Measurements from ENCODE around the gene VPS37D. TPM values are rescaled to one million over a fixed set of nuclear protein-coding genes. Genes with fewer than 3 reads are reported as not detected.

The VPS37D gene
- total RNA-seq, 1 experiment from 2014 or later = 0.85 TPM

DNA sequence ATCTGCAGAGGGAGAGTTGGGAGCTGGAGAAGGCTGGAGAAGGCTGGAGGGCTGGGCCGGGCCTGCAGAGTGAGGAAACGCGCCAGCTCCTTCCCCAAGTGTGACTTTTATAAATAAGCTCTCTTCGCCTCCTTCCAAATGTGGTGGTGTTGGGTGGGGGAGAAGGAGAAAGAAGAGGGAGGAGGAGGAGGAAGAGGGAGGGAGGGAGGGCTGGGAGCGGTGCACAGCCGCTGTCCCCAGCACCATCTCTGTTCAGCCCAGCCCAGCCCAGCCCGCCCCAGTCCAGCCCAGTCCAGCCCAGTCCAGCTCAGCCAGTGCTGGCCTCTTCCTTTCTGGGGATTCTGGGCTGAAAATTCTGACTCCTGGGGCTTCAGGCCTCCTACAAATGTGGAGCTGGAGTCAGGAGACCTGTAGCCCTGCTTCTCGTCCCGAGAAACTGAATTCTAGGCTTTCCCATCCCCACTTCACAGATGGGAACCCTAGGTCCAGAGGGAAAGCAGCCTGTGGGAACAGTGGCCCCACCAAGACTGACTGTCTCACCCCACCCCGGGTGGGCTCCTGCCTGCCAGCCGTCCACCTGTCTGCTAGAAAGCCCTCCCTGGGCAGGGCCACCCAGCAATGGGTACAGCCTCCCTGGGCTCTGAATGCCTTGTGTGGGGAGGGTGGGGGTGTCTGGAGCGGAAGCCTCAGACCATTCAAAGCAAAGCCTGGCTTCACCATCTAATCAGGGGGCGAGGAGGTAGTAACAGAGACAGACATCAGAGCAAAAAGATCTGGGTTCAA, 49.6 kb downstream of the VPS37D start:
- no peak overlapping the region for H3K4me2 ChIP-seq (ENCODE audit: insufficient read depth, insufficient read length, low read length)
- no peak overlapping the region for H3K56ac ChIP-seq (ENCODE audit: insufficient read length, low read depth, low read length)
- H4K20me1 ChIP-seq (ENCODE audit: control insufficient read depth, insufficient read depth, insufficient read length) = no peaks in the 10 kb centered on the region
- H2BK15ac ChIP-seq (ENCODE audit: low read depth, low read length) = no peak overlapping the region
- H2AFZ ChIP-seq (ENCODE audit: low read length) = no peak overlapping the region
- TF ChIP-seq, protein P1, sequence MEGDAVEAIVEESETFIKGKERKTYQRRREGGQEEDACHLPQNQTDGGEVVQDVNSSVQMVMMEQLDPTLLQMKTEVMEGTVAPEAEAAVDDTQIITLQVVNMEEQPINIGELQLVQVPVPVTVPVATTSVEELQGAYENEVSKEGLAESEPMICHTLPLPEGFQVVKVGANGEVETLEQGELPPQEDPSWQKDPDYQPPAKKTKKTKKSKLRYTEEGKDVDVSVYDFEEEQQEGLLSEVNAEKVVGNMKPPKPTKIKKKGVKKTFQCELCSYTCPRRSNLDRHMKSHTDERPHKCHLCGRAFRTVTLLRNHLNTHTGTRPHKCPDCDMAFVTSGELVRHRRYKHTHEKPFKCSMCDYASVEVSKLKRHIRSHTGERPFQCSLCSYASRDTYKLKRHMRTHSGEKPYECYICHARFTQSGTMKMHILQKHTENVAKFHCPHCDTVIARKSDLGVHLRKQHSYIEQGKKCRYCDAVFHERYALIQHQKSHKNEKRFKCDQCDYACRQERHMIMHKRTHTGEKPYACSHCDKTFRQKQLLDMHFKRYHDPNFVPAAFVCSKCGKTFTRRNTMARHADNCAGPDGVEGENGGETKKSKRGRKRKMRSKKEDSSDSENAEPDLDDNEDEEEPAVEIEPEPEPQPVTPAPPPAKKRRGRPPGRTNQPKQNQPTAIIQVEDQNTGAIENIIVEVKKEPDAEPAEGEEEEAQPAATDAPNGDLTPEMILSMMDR (conservative IDR thresholded peaks at IDR 0.05) = no peak
- no peak overlapping the region for H2BK20ac ChIP-seq (ENCODE audit: low read depth, low read length, poor library complexity, severe bottlenecking)
- no peak overlapping the region for H4K5ac ChIP-seq (ENCODE audit: insufficient read length, low read depth, low read length)
- peaks cover 37% of the 10 kb centered on the region for H3K27me3 Mint-ChIP-seq (ENCODE audit: low read depth)
- no peak overlapping the region for H3K27ac ChIP-seq (ENCODE audit: insufficient read length, low read depth, low read length)
- no peaks in the 10 kb centered on the region; a peak in 1 of 5 replicates for H3K9me3 Mint-ChIP-seq
- H3K36me3 Mint-ChIP-seq (ENCODE audit: insufficient read depth in 1 of 3, low read depth in 3 of 3) = peaks cover 0 to 2% (median 0%) of the 10 kb centered on the region in 3 experiments; a peak in 2 of 7 replicates
- no peak overlapping the region for H2BK120ac ChIP-seq (ENCODE audit: low read depth, low read length, poor library complexity, severe bottlenecking)
- H3K23me2 ChIP-seq (ENCODE audit: insufficient read length, low read depth, low read length, poor library complexity, severe bottlenecking) = peaks cover 9% of the 10 kb centered on the region
- no peak overlapping the region for H2BK12ac ChIP-seq (ENCODE audit: insufficient read length, low read depth, low read length)
- no peak overlapping the region for H4K8ac ChIP-seq (replicated peaks; ENCODE audit: insufficient read length, low read depth, low read length)
- no peak overlapping the region for H3K4ac ChIP-seq (ENCODE audit: low read depth, low read length)
- H3K4me1 Mint-ChIP-seq = peaks cover 0 to 7% of the 10 kb centered on the region in 2 experiments; a peak in 2 of 4 replicates
- no peak for DNase-seq
- H3K23ac ChIP-seq (ENCODE audit: insufficient read length, low read depth, low read length) = no peak overlapping the region
- no peak overlapping the region for H3K27ac Mint-ChIP-seq
- H3K14ac ChIP-seq (ENCODE audit: insufficient read depth, low read length) = no peak overlapping the region
- no CpG with 5 or more reads among the region's 13 CpGs for WGBS (ENCODE audit: extremely low coverage, insufficient read length, low lambda C conversion rate)
- H3K79me2 ChIP-seq (ENCODE audit: insufficient read depth, low read length) = no peaks in the 10 kb centered on the region
- no peak overlapping the region for H4K91ac ChIP-seq (ENCODE audit: insufficient read length, low read depth, low read length)
- peak overlapping the region; percentile 25 to 66; a peak in 1 of 5 replicates for H3K4me3 Mint-ChIP-seq
- H2BK5ac ChIP-seq (ENCODE audit: insufficient read length, low read length) = no peak overlapping the region
- no peak overlapping the region for H2AK5ac ChIP-seq (ENCODE audit: insufficient read length, low read length)
- no peaks in the 10 kb centered on the region for H3K4me1 ChIP-seq (ENCODE audit: insufficient read depth, low read length)
- H3K9me3 ChIP-seq (ENCODE audit: control insufficient read depth, low read depth, low read length) = no peaks in the 10 kb centered on the region
- H3T11ph ChIP-seq (ENCODE audit: low read length) = no peak overlapping the region
- H3K9ac ChIP-seq (ENCODE audit: extremely low read depth, insufficient read length, low read length) = no peak overlapping the region
- H3K27me3 ChIP-seq (ENCODE audit: insufficient read depth, low read length) = peaks cover 3% of the 10 kb centered on the region; the same call in 1 of the 2 replicates
- H3K18ac ChIP-seq (ENCODE audit: insufficient read length, low read depth, low read length) = no peak overlapping the region
- H3K79me1 ChIP-seq (ENCODE audit: insufficient read depth, low read depth, low read length, poor library complexity, severe bottlenecking) = no peaks in the 10 kb centered on the region

Data from H9 (cell line).